ENCODE results near the gene FAHD1.

Gene FAHD1

GRCh38 chr16:1807626-1808025 lies 19.4 kb upstream of the FAHD1 start:
- Histone ChIP-seq H3K9me3 (ENCODE audit: low read depth, low read length) (no peaks in the 10 kb centered on the region), H3K9ac (ENCODE audit: insufficient read length) (no peak overlapping the region), H3K27ac (no peak overlapping the region), H3K36me3 (ENCODE audit: insufficient read depth, low read length) (no peaks in the 10 kb centered on the region), H3K4me3 (no peak overlapping the region)
- no peak for DNase-seq (ENCODE audit: low read depth, low spot score)
- TF ChIP-seq EZH2 (IDR thresholded peaks at IDR 0.05), result no peak
- no peak for TF ChIP-seq FOXP2 (optimal IDR thresholded peaks at IDR 0.05; ENCODE audit: control extremely low read depth, extremely low read length, insufficient read depth)
- no peak for TF ChIP-seq POLR2AphosphoS5 (IDR thresholded peaks at IDR 0.05; ENCODE audit: borderline replicate concordance, low read depth, low read length)

- H3K36me3 ChIP-seq (ENCODE audit: insufficient read depth, low read length), result no peaks in the 10 kb centered on the region
- no peaks in the 10 kb centered on the region for H3K9me3 ChIP-seq (ENCODE audit: low read depth, low read length)
- no peak for DNase-seq (ENCODE audit: low read depth, low spot score)
- no peak for TF ChIP-seq FOXP2 (optimal IDR thresholded peaks at IDR 0.05; ENCODE audit: control extremely low read depth, extremely low read length, insufficient read depth)
- no peak for TF ChIP-seq POLR2AphosphoS5 (IDR thresholded peaks at IDR 0.05; ENCODE audit: borderline replicate concordance, low read depth, low read length)
- TF ChIP-seq EZH2 (IDR thresholded peaks at IDR 0.05), result no peak
- H3K27ac ChIP-seq, result no peak overlapping the region
- H3K4me3 ChIP-seq, result no peak overlapping the region
- no peak overlapping the region for H3K9ac ChIP-seq (ENCODE audit: insufficient read length)
Observed at GRCh38 chr16:1808691-1809090, 18.3 kb upstream of the FAHD1 start.

GRCh38 chr16:1809281-1809801 lies 17.7 kb upstream of the FAHD1 start:
- TF ChIP-seq POLR2AphosphoS5 (IDR thresholded peaks at IDR 0.05; ENCODE audit: borderline replicate concordance, low read depth, low read length) (no peak), FOXP2 (optimal IDR thresholded peaks at IDR 0.05; ENCODE audit: control extremely low read depth, extremely low read length, insufficient read depth) (no peak), EZH2 (IDR thresholded peaks at IDR 0.05) (no peak)
- no peak overlapping the region for H3K9ac ChIP-seq (ENCODE audit: insufficient read length)
- no peaks in the 10 kb centered on the region for H3K9me3 ChIP-seq (ENCODE audit: low read depth, low read length)
- H3K4me3 ChIP-seq, result no peak overlapping the region
- no peak overlapping the region for H3K27ac ChIP-seq
- DNase-seq (ENCODE audit: low read depth, low spot score), result no peak
- no peaks in the 10 kb centered on the region for H3K36me3 ChIP-seq (ENCODE audit: insufficient read depth, low read length)

GRCh38 chr16:1810106-1810505 lies 16.9 kb upstream of the FAHD1 start:
- H3K9me3 ChIP-seq (ENCODE audit: low read depth, low read length), result no peaks in the 10 kb centered on the region
- no peak for TF ChIP-seq EZH2 (IDR thresholded peaks at IDR 0.05)
- TF ChIP-seq FOXP2 (optimal IDR thresholded peaks at IDR 0.05; ENCODE audit: control extremely low read depth, extremely low read length, insufficient read depth), result no peak
- TF ChIP-seq POLR2AphosphoS5 (IDR thresholded peaks at IDR 0.05; ENCODE audit: borderline replicate concordance, low read depth, low read length), result no peak
- no peak overlapping the region for H3K27ac ChIP-seq
- no peaks in the 10 kb centered on the region for H3K36me3 ChIP-seq (ENCODE audit: insufficient read depth, low read length)
- no peak overlapping the region for H3K9ac ChIP-seq (ENCODE audit: insufficient read length)
- no peak for DNase-seq (ENCODE audit: low read depth, low spot score)
- no peak overlapping the region for H3K4me3 ChIP-seq

GRCh38 chr16:1810536-1810935 lies 16.5 kb upstream of the FAHD1 start:
- TF ChIP-seq FOXP2 (optimal IDR thresholded peaks at IDR 0.05; ENCODE audit: control extremely low read depth, extremely low read length, insufficient read depth) (no peak), EZH2 (IDR thresholded peaks at IDR 0.05) (no peak)
- H3K9ac ChIP-seq (ENCODE audit: insufficient read length), result no peak overlapping the region

GRCh38 chr16:1812732-1813163 lies 14.3 kb upstream of the FAHD1 start:
- H3K27ac ChIP-seq, result no peak overlapping the region
- no peak for TF ChIP-seq FOXP2 (optimal IDR thresholded peaks at IDR 0.05; ENCODE audit: control extremely low read depth, extremely low read length, insufficient read depth)
- TF ChIP-seq EZH2 (IDR thresholded peaks at IDR 0.05), result no peak
- TF ChIP-seq POLR2AphosphoS5 (IDR thresholded peaks at IDR 0.05; ENCODE audit: borderline replicate concordance, low read depth, low read length), result no peak
- no peak overlapping the region for H3K9ac ChIP-seq (ENCODE audit: insufficient read length)
- no peaks in the 10 kb centered on the region for H3K36me3 ChIP-seq (ENCODE audit: insufficient read depth, low read length)
- H3K4me3 ChIP-seq, result no peak overlapping the region
- no peak for DNase-seq (ENCODE audit: low read depth, low spot score)
- H3K9me3 ChIP-seq (ENCODE audit: low read depth, low read length), result no peaks in the 10 kb centered on the region

More at GRCh38 chr16:1810536-1810935, 16.5 kb upstream of the FAHD1 start:
- Histone ChIP-seq H3K27ac (no peak overlapping the region), H3K9me3 (ENCODE audit: low read depth, low read length) (no peaks in the 10 kb centered on the region), H3K4me3 (no peak overlapping the region), H3K36me3 (ENCODE audit: insufficient read depth, low read length) (no peaks in the 10 kb centered on the region)
- DNase-seq (ENCODE audit: low read depth, low spot score), result no peak

- Histone ChIP-seq H3K9me3 (ENCODE audit: low read depth, low read length) (no peaks in the 10 kb centered on the region), H3K36me3 (ENCODE audit: insufficient read depth, low read length) (no peaks in the 10 kb centered on the region), H3K9ac (ENCODE audit: insufficient read length) (no peak overlapping the region), H3K27ac (no peak overlapping the region), H3K4me3 (no peak overlapping the region)
- TF ChIP-seq POLR2AphosphoS5 (IDR thresholded peaks at IDR 0.05; ENCODE audit: borderline replicate concordance, low read depth, low read length) (no peak), FOXP2 (optimal IDR thresholded peaks at IDR 0.05; ENCODE audit: control extremely low read depth, extremely low read length, insufficient read depth) (no peak), EZH2 (IDR thresholded peaks at IDR 0.05) (no peak)
- no peak for DNase-seq (ENCODE audit: low read depth, low spot score)
Observed at GRCh38 chr16:1815461-1815860, 11.5 kb upstream of the FAHD1 start.

GRCh38 chr16:1816396-1817275 lies 10.4 kb upstream of the FAHD1 start:
- Histone ChIP-seq H3K4me3 (no peak overlapping the region), H3K27ac (no peak overlapping the region), H3K9ac (ENCODE audit: insufficient read length) (no peak overlapping the region), H3K36me3 (ENCODE audit: insufficient read depth, low read length) (no peaks in the 10 kb centered on the region), H3K9me3 (ENCODE audit: low read depth, low read length) (no peaks in the 10 kb centered on the region)
- DNase-seq (ENCODE audit: low read depth, low spot score), result no peak
- TF ChIP-seq EZH2 (IDR thresholded peaks at IDR 0.05) (no peak), FOXP2 (optimal IDR thresholded peaks at IDR 0.05; ENCODE audit: control extremely low read depth, extremely low read length, insufficient read depth) (no peak), POLR2AphosphoS5 (IDR thresholded peaks at IDR 0.05; ENCODE audit: borderline replicate concordance, low read depth, low read length) (no peak)

Data from SK-N-MC (cell line).